ENCODE results near the gene CROCC. TPM values are rescaled to one million over a fixed set of nuclear protein-coding genes. Genes with fewer than 3 reads are reported as not detected.
A peak's percentile ranks its signal among the peaks of the same experiment; 100 is the strongest.

Gene CROCC
- total RNA-seq, 1 donor from 2014 or later: 52.6 TPM

DNA sequence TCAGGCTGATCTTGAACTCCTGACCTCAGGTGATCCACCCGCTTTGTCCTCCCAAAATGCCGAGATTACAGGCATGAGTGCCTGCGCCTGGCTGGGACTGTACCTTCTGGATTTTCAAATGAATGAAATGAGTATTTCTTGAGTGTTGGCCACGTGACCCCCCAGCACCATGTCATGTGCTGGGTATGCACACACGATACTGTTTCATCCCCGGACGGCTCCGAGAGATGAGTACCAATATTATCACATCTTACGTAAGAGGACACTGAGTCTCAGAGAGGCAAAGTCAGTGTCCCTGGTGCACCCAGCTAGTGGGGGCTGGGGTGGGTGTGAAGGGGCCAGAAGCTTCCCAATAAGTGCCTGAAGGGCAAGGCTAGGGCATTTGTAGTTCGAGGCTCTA lies 780 bp upstream of the CROCC start:
- DNase-seq (ENCODE audit: low read depth, low spot score): no peak
- Mint-ChIP-seq H3K36me3 (ENCODE audit: low read depth) (no peaks in the 10 kb centered on the region), H3K9me3 (no peaks in the 10 kb centered on the region), H3K27ac (ENCODE audit: unreplicated experiment) (no peak overlapping the region), H3K4me3 (peak overlapping the region; percentile 78), H3K27me3 (ENCODE audit: low read depth) (no peaks in the 10 kb centered on the region), H3K4me1 (peaks cover 44% of the 10 kb centered on the region)
- TF ChIP-seq, protein P1, sequence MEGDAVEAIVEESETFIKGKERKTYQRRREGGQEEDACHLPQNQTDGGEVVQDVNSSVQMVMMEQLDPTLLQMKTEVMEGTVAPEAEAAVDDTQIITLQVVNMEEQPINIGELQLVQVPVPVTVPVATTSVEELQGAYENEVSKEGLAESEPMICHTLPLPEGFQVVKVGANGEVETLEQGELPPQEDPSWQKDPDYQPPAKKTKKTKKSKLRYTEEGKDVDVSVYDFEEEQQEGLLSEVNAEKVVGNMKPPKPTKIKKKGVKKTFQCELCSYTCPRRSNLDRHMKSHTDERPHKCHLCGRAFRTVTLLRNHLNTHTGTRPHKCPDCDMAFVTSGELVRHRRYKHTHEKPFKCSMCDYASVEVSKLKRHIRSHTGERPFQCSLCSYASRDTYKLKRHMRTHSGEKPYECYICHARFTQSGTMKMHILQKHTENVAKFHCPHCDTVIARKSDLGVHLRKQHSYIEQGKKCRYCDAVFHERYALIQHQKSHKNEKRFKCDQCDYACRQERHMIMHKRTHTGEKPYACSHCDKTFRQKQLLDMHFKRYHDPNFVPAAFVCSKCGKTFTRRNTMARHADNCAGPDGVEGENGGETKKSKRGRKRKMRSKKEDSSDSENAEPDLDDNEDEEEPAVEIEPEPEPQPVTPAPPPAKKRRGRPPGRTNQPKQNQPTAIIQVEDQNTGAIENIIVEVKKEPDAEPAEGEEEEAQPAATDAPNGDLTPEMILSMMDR (conservative IDR thresholded peaks at IDR 0.05): no peak

DNA sequence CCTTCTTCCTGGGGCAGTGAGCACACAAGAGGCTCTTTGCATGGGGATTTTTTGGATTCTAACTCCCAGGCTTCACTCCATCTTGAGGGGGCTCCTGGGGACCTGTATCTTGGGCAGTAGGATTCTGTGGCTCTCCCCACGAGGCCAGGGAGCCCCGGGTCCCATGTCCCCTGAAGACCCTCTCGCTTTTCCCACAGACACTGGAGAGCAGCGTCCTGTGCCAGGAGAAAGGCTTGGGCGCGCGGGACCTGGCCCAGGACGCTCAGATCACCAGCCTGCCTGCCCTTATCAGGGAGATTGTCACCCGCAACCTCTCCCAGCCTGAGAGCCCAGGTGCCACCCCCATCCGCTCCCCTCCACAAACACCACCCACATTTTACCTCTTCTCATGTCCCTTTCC lies 735 bp downstream of the CROCC start:
- no peak for DNase-seq (ENCODE audit: low read depth, low spot score)
- TF ChIP-seq, protein P1 (conservative IDR thresholded peaks at IDR 0.05): no peak
- Mint-ChIP-seq H3K4me3 (peak overlapping the region; percentile 78), H3K9me3 (no peaks in the 10 kb centered on the region), H3K4me1 (peaks cover 56% of the 10 kb centered on the region), H3K27ac (ENCODE audit: unreplicated experiment) (no peak overlapping the region), H3K27me3 (ENCODE audit: low read depth) (no peaks in the 10 kb centered on the region), H3K36me3 (ENCODE audit: low read depth) (no peaks in the 10 kb centered on the region)

DNA sequence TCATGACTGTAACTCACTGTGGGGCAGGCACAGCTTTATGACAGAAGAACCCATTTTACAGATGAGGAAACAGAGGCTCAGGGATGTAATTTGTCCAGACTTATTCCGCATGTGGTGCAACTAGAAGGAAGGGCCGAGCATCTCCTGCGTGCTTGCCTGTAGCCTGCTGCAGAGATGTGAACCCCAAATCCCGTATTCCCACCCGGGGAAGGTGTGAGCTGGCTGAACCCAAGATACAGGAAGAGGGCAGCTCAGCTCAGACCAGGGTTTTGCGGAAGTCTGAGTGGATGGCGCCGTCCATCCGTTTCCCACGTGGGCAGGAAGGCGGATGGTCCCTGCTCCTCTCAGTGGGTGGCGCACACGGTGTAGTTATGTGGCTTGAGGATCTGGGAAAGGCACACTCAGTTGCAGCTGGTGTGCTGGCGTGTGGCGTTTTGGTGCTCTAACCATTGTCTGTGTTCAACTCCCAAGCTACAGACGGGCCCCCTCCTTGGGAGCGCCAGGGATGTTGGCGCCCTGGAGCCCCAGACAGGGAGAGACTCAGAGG lies 1.2 kb downstream of the CROCC start:
- peak overlapping the region; percentile 34 for H3K4me3 Mint-ChIP-seq

DNA sequence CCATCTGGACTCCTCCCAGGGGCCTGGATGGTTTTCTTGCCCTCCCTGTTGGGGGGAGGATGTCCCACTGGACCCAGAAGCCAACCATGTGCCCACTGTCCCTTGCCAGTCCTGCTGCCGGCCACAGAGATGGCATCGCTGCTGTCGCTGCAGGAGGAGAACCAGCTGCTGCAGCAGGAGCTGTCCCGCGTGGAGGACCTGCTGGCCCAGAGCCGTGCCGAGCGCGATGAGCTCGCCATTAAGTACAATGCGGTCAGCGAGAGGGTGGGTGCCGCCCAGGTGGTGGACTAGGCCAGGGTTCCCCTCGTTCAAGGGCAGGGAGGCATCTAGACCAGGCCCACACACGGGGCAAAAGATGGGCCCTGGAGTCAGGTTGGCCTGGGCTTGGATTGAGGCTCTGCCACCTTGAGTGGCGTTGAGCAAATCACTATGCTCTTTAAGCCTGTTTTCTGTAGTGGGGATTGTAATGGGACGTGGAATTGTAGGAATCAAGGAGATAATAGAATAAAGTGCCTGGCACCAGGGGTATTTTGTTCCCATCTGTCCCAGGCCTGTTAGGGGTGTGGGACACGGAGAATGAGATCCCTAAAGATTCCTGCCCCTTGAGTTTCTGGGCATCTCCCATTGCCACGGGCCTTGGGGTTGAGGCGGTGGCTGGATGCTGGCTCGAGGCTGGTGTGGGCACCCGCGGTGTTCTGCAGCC lies 2.6 kb downstream of the CROCC start:
- Mint-ChIP-seq H3K4me1 (peaks cover 64% of the 10 kb centered on the region), H3K4me3 (peak overlapping the region; percentile 9), H3K9me3 (no peaks in the 10 kb centered on the region), H3K27ac (ENCODE audit: unreplicated experiment) (no peak overlapping the region), H3K36me3 (ENCODE audit: low read depth) (no peaks in the 10 kb centered on the region), H3K27me3 (ENCODE audit: low read depth) (no peaks in the 10 kb centered on the region)
- no peak for DNase-seq (ENCODE audit: low read depth, low spot score)
- TF ChIP-seq, protein P1 (conservative IDR thresholded peaks at IDR 0.05): no peak

More for the DNA sequence above, 1.2 kb downstream of the CROCC start:
- Mint-ChIP-seq H3K27ac (ENCODE audit: unreplicated experiment) (no peak overlapping the region), H3K9me3 (no peaks in the 10 kb centered on the region), H3K36me3 (ENCODE audit: low read depth) (no peaks in the 10 kb centered on the region), H3K27me3 (ENCODE audit: low read depth) (no peaks in the 10 kb centered on the region), H3K4me1 (peaks cover 60% of the 10 kb centered on the region)
- DNase-seq (ENCODE audit: low read depth, low spot score): no peak
- TF ChIP-seq, protein P1 (conservative IDR thresholded peaks at IDR 0.05): no peak

DNA sequence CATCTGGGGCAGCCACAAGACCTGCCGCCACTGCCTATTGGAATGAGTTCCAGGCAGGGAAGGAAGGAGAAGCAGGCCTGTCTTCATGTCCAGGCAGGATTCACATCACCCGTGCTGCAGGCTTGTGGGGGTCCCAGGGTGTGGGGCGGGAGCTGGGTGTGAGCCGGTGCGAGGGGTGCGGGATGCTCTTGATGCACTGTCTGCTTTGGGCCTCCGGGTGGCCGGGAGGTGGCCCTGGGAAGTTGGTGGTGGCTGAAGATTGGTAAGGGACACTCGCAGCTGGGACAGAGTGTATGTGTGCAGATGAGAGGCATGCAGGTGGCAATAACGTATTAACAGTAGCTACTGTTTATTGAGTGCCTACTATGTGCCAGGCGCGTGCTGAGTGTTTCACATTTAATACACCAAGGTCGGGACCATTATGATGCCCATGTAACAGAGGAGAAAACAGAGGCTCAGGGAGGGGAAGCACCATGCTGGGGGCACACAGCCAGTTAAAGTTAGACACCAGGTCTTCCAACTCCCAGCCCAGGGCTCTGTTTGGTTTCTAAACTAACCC lies 3.3 kb downstream of the CROCC start:
- no peaks in the 10 kb centered on the region for H3K27me3 Mint-ChIP-seq (ENCODE audit: low read depth)
- peak overlapping the region; percentile 78 for H3K27ac Mint-ChIP-seq (ENCODE audit: unreplicated experiment)
- H3K4me1 Mint-ChIP-seq: peaks cover 64% of the 10 kb centered on the region
- H3K4me3 Mint-ChIP-seq: peak overlapping the region; percentile 9
- H3K36me3 Mint-ChIP-seq (ENCODE audit: low read depth): no peaks in the 10 kb centered on the region
- TF ChIP-seq, protein P1 (conservative IDR thresholded peaks at IDR 0.05): no peak
- H3K9me3 Mint-ChIP-seq: no peaks in the 10 kb centered on the region
- DNase-seq (ENCODE audit: low read depth, low spot score): no peak
